HEK293 (cell line): Measurements from ENCODE around the gene STARD3.

Experiments used
- GLIS1 ChIP-seq: fragments of 450-650 bp; formaldehyde crosslinking; IDR thresholded peaks from 2 replicates; pipeline ENCODE4 v1.5.1; 2016; ENCODE audit warnings: missing biosample characterization, missing genetic modification characterization
- GLIS2 ChIP-seq: fragments of 450-650 bp; formaldehyde crosslinking; IDR thresholded peaks from 2 replicates; pipeline ENCODE4 v1.5.1; 2016; ENCODE audit warnings: missing biosample characterization, missing genetic modification characterization
- HOXA7 ChIP-seq: sonication (generic); formaldehyde crosslinking; IDR thresholded peaks from 2 replicates; pipeline ENCODE4 v1.8.1; 2022; ENCODE audit warnings: missing genetic modification reagents, borderline replicate concordance
- OSR2 ChIP-seq: fragments of 450-650 bp; formaldehyde crosslinking; IDR thresholded peaks from 2 replicates; pipeline ENCODE4 v1.5.1; 2016; ENCODE audit warnings: missing biosample characterization, missing genetic modification characterization
- SP2 ChIP-seq: fragments of 450-650 bp; formaldehyde crosslinking; IDR thresholded peaks from 2 replicates; pipeline ENCODE4 v1.5.1; 2016; ENCODE audit warnings: missing biosample characterization, missing genetic modification characterization
- TSHZ1 ChIP-seq: fragments of 450-650 bp; formaldehyde crosslinking; IDR thresholded peaks from 2 replicates; pipeline ENCODE4 v1.5.1; 2016; ENCODE audit warnings: missing biosample characterization, missing genetic modification characterization, borderline replicate concordance
- ZBTB1 ChIP-seq: fragments of 450-650 bp; formaldehyde crosslinking; IDR thresholded peaks from 2 replicates; pipeline ENCODE4 v1.5.1; 2016; ENCODE audit warnings: missing biosample characterization, missing genetic modification characterization
- ZBTB11 ChIP-seq: fragments of 450-650 bp; formaldehyde crosslinking; conservative IDR thresholded peaks from 2 replicates; pipeline ENCODE4 v1.5.1; 2016; ENCODE audit warnings: low read depth, missing biosample characterization, missing genetic modification characterization
- ZBTB20 ChIP-seq: fragments of 450-650 bp; formaldehyde crosslinking; IDR thresholded peaks from 2 replicates; pipeline ENCODE4 v1.5.1; 2016; ENCODE audit warnings: missing biosample characterization, missing genetic modification characterization
- ZBTB26 ChIP-seq: fragments of 450-650 bp; formaldehyde crosslinking; optimal IDR thresholded peaks from 2 replicates; pipeline ENCODE3; 2016; ENCODE audit warnings: missing biosample characterization, mild to moderate bottlenecking, missing genetic modification characterization
- ZFP3 ChIP-seq: fragments of 450-650 bp; formaldehyde crosslinking; IDR thresholded peaks from 2 replicates; pipeline ENCODE4 v1.5.1; 2016; ENCODE audit warnings: low read depth, missing biosample characterization, missing genetic modification characterization
- ZFP37 ChIP-seq: fragments of 450-650 bp; formaldehyde crosslinking; IDR thresholded peaks from 2 replicates; pipeline ENCODE4 v1.5.1; 2016; ENCODE audit warnings: missing biosample characterization, missing genetic modification characterization
- ZNF121 ChIP-seq: fragments of 450-650 bp; formaldehyde crosslinking; IDR thresholded peaks from 2 replicates; pipeline ENCODE4 v1.5.1; 2016; ENCODE audit warnings: missing biosample characterization, missing genetic modification characterization
- ZNF248 ChIP-seq: fragments of 450-650 bp; formaldehyde crosslinking; IDR thresholded peaks from 2 replicates; pipeline ENCODE4 v1.5.1; 2017; ENCODE audit warnings: missing biosample characterization, missing genetic modification characterization
- ZNF26 ChIP-seq: fragments of 450-650 bp; formaldehyde crosslinking; IDR thresholded peaks from 2 replicates; pipeline ENCODE4 v1.5.1; 2016; ENCODE audit warnings: missing biosample characterization, missing genetic modification characterization
- ZNF302 ChIP-seq: fragments of 450-650 bp; formaldehyde crosslinking; IDR thresholded peaks from 2 replicates; pipeline ENCODE4 v1.5.1; 2016; ENCODE audit warnings: missing biosample characterization, missing genetic modification characterization, low read depth
- ZNF423 ChIP-seq: fragments of 450-650 bp; formaldehyde crosslinking; IDR thresholded peaks from 2 replicates; pipeline ENCODE4 v1.5.1; 2016; ENCODE audit warnings: missing biosample characterization, missing genetic modification characterization
- ZNF426 ChIP-seq: fragments of 450-650 bp; formaldehyde crosslinking; IDR thresholded peaks from 2 replicates; pipeline ENCODE4 v1.5.1; 2017; ENCODE audit warnings: missing biosample characterization, missing genetic modification characterization, mild to moderate bottlenecking, inconsistent platforms, moderate library complexity
- ZNF48 ChIP-seq: fragments of 450-650 bp; formaldehyde crosslinking; IDR thresholded peaks from 2 replicates; pipeline ENCODE4 v1.5.1; 2016; ENCODE audit warnings: missing biosample characterization, missing genetic modification characterization
- ZNF585B ChIP-seq: fragments of 450-650 bp; formaldehyde crosslinking; IDR thresholded peaks from 2 replicates; pipeline ENCODE4 v1.5.1; 2016; ENCODE audit warnings: missing biosample characterization, missing genetic modification characterization
- ZNF600 ChIP-seq: fragments of 450-650 bp; formaldehyde crosslinking; IDR thresholded peaks from 2 replicates; pipeline ENCODE4 v1.5.1; 2016; ENCODE audit warnings: missing biosample characterization, missing genetic modification characterization
- ZNF626 ChIP-seq: fragments of 450-650 bp; sonication (Bioruptor Pico); formaldehyde crosslinking; IDR thresholded peaks from 2 replicates; pipeline ENCODE4 v1.5.1; 2018; ENCODE audit warnings: missing biosample characterization, missing genetic modification characterization, inconsistent platforms
- ZNF629 ChIP-seq: fragments of 450-650 bp; formaldehyde crosslinking; IDR thresholded peaks from 2 replicates; pipeline ENCODE4 v1.5.1; 2017; ENCODE audit warnings: missing biosample characterization, missing genetic modification characterization
- ZNF660 ChIP-seq: fragments of 450-650 bp; IDR thresholded peaks from 2 replicates; pipeline ENCODE4 v1.5.1; 2018; ENCODE audit warnings: missing biosample characterization, mild to moderate bottlenecking, missing genetic modification characterization
- ZNF701 ChIP-seq: fragments of 450-650 bp; formaldehyde crosslinking; IDR thresholded peaks from 2 replicates; pipeline ENCODE4 v1.5.1; 2016; ENCODE audit warnings: missing biosample characterization, missing genetic modification characterization
- ZXDB ChIP-seq: fragments of 450-650 bp; formaldehyde crosslinking; IDR thresholded peaks from 2 replicates; pipeline ENCODE4 v1.5.1; 2016; ENCODE audit warnings: missing biosample characterization, missing genetic modification characterization
- TF ChIP-seq, protein P1 (sequence below): fragments of 450-650 bp; formaldehyde crosslinking; IDR thresholded peaks from 2 replicates; pipeline ENCODE4 v1.5.1; 2016; ENCODE audit warnings: missing biosample characterization, missing genetic modification characterization
- TF ChIP-seq, protein P2 (sequence below): fragments of 450-650 bp; formaldehyde crosslinking; IDR thresholded peaks from 2 replicates; pipeline ENCODE4 v1.5.1; 2016; ENCODE audit warnings: missing biosample characterization, missing genetic modification characterization

STARD3 gene

GRCh38 chr17:39676198-39676819 is 39.4 kb downstream of the STARD3 start (continued):
- TF ChIP-seq, protein P1, sequence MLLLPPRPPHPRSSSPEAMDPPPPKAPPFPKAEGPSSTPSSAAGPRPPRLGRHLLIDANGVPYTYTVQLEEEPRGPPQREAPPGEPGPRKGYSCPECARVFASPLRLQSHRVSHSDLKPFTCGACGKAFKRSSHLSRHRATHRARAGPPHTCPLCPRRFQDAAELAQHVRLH (tag by site-specific recombination) = 0 out of 2 replicates have a peak, but pooled peaks have one; percentile 46
- TF ChIP-seq ZXDB (no peak), ZBTB1 (tag by site-specific recombination) (no peak), ZNF600 (peak; percentile 69; the same call in 1 of the 2 replicates), ZBTB11 (tag by site-specific recombination) (no peak), ZNF26 (tag by site-specific recombination) (no peak), ZNF660 (tag by site-specific recombination) (peak; percentile 48; the same call in 1 of the 2 replicates), ZBTB20 (tag by site-specific recombination) (no peak), ZNF626 (tag by site-specific recombination) (no peak), ZNF248 (tag by site-specific recombination) (no peak), GLIS1 (peak; percentile 87), ZFP3 (tag by site-specific recombination) (no peak), OSR2 (tag by site-specific recombination) (no peak), ZNF121 (tag by site-specific recombination) (no peak), ZBTB26 (tag by site-specific recombination) (no peak), ZNF302 (tag by site-specific recombination) (no peak), GLIS2 (tag by site-specific recombination) (peak; percentile 52; the same call in 1 of the 2 replicates), ZFP37 (tag by site-specific recombination) (no peak), ZNF423 (tag by site-specific recombination) (peak; percentile 36; the same call in 1 of the 2 replicates), ZNF585B (tag by site-specific recombination) (no peak), ZNF701 (tag by site-specific recombination) (no peak), ZNF48 (tag by site-specific recombination) (no peak), ZNF629 (tag by site-specific recombination) (0 out of 2 replicates have a peak, but pooled peaks have one; percentile 8), HOXA7 (CRISPR knock-in tag) (no peak), SP2 (tag by site-specific recombination) (peak; percentile 36), TSHZ1 (tag by site-specific recombination) (no peak), ZNF426 (no peak)
- TF ChIP-seq, protein P2, sequence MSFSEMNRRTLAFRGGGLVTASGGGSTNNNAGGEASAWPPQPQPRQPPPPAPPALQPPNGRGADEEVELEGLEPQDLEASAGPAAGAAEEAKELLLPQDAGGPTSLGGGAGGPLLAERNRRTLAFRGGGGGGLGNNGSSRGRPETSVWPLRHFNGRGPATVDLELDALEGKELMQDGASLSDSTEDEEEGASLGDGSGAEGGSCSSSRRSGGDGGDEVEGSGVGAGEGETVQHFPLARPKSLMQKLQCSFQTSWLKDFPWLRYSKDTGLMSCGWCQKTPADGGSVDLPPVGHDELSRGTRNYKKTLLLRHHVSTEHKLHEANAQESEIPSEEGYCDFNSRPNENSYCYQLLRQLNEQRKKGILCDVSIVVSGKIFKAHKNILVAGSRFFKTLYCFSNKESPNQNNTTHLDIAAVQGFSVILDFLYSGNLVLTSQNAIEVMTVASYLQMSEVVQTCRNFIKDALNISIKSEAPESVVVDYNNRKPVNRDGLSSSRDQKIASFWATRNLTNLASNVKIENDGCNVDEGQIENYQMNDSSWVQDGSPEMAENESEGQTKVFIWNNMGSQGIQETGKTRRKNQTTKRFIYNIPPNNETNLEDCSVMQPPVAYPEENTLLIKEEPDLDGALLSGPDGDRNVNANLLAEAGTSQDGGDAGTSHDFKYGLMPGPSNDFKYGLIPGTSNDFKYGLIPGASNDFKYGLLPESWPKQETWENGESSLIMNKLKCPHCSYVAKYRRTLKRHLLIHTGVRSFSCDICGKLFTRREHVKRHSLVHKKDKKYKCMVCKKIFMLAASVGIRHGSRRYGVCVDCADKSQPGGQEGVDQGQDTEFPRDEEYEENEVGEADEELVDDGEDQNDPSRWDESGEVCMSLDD (tag by site-specific recombination) = peak; percentile 71; the same call in 1 of the 2 replicates
